ENCODE results near the gene CREBZF.

CREBZF gene

GRCh38 chr11:85705800-85706199 lies 40.9 kb upstream of the CREBZF start:
- no peak for TF ChIP-seq POLR2AphosphoS5 (IDR thresholded peaks at IDR 0.05; ENCODE audit: low read depth, low read length)
- TF ChIP-seq FOXP2 (optimal IDR thresholded peaks at IDR 0.05; ENCODE audit: borderline replicate concordance, extremely low read depth, extremely low read length, insufficient read depth): no peak

- TF ChIP-seq REST (IDR thresholded peaks at IDR 0.05; ENCODE audit: insufficient read depth in 1 of 2, low read depth in 2 of 2, low read length in 2 of 2) (no peak), POLR2AphosphoS5 (IDR thresholded peaks at IDR 0.05; ENCODE audit: low read depth, low read length) (no peak), TAF1 (IDR thresholded peaks at IDR 0.05; ENCODE audit: borderline replicate concordance, insufficient read depth, low read length) (no peak), SIN3A (IDR thresholded peaks at IDR 0.05; ENCODE audit: borderline replicate concordance, insufficient read depth, low read length) (no peak), FOXP2 (optimal IDR thresholded peaks at IDR 0.05; ENCODE audit: borderline replicate concordance, extremely low read depth, extremely low read length, insufficient read depth) (no peak)
These were observed 40.0 kb upstream of the CREBZF start for GRCh38 chr11:85704967-85705366.

GRCh38 chr11:85699957-85700741 lies 35.2 kb upstream of the CREBZF start:
- TF ChIP-seq TAF1 (IDR thresholded peaks at IDR 0.05; ENCODE audit: borderline replicate concordance, insufficient read depth, low read length): no peak
- no peak for TF ChIP-seq REST (IDR thresholded peaks at IDR 0.05; ENCODE audit: insufficient read depth in 1 of 2, low read depth in 2 of 2, low read length in 2 of 2)
- TF ChIP-seq FOXP2 (optimal IDR thresholded peaks at IDR 0.05; ENCODE audit: borderline replicate concordance, extremely low read depth, extremely low read length, insufficient read depth): no peak
- no peak for TF ChIP-seq POLR2AphosphoS5 (IDR thresholded peaks at IDR 0.05; ENCODE audit: low read depth, low read length)
- no peak for TF ChIP-seq SIN3A (IDR thresholded peaks at IDR 0.05; ENCODE audit: borderline replicate concordance, insufficient read depth, low read length)

- no peak for TF ChIP-seq REST (IDR thresholded peaks at IDR 0.05; ENCODE audit: insufficient read depth in 1 of 2, low read depth in 2 of 2, low read length in 2 of 2)
- TF ChIP-seq SIN3A (IDR thresholded peaks at IDR 0.05; ENCODE audit: borderline replicate concordance, insufficient read depth, low read length): no peak
- no peak for TF ChIP-seq FOXP2 (optimal IDR thresholded peaks at IDR 0.05; ENCODE audit: borderline replicate concordance, extremely low read depth, extremely low read length, insufficient read depth)
- TF ChIP-seq POLR2AphosphoS5 (IDR thresholded peaks at IDR 0.05; ENCODE audit: low read depth, low read length): no peak
- no peak for TF ChIP-seq TAF1 (IDR thresholded peaks at IDR 0.05; ENCODE audit: borderline replicate concordance, insufficient read depth, low read length)
These were observed 33.3 kb upstream of the CREBZF start for GRCh38 chr11:85698195-85698594.

- TF ChIP-seq FOXP2 (optimal IDR thresholded peaks at IDR 0.05; ENCODE audit: borderline replicate concordance, extremely low read depth, extremely low read length, insufficient read depth) (no peak), SIN3A (IDR thresholded peaks at IDR 0.05; ENCODE audit: borderline replicate concordance, insufficient read depth, low read length) (no peak), TAF1 (IDR thresholded peaks at IDR 0.05; ENCODE audit: borderline replicate concordance, insufficient read depth, low read length) (no peak), POLR2AphosphoS5 (IDR thresholded peaks at IDR 0.05; ENCODE audit: low read depth, low read length) (no peak), REST (IDR thresholded peaks at IDR 0.05; ENCODE audit: insufficient read depth in 1 of 2, low read depth in 2 of 2, low read length in 2 of 2) (no peak)
These were observed 32.8 kb upstream of the CREBZF start for GRCh38 chr11:85697747-85698146.
